Stomach (tissue), 9 donors: ENCODE data around the gene TMEM150A. TPM values are rescaled to one million over a fixed set of nuclear protein-coding genes. Genes with fewer than 3 reads are reported as not detected.
A peak's percentile ranks its signal among the peaks of the same experiment; 100 is the strongest.

ENCODE experiments used
- DNase-seq, 2 donors: peaks; one replicate each; pipeline versions ENCODE4 v3.0.0 to v3.0.0-alpha.2; 2013 to 2019
- H3K27ac ChIP-seq, 5 donors: fragments of 200-600 bp in 4 of 5; sonication (generic) in 4 of 5; one replicate each; pipeline ENCODE4 v1.5.1; 2013 to 2019; ENCODE audit warnings: mild to moderate bottlenecking in 1 of 5, moderate library complexity in 1 of 5
- H3K27me3 ChIP-seq, 3 donors: fragments of 200-600 bp; sonication (generic); one replicate each; pipeline ENCODE4 v1.5.1; 2017 to 2019; ENCODE audit warnings: mixed run types in 1 of 3
- H3K36me3 ChIP-seq, 4 donors: fragments of 200-600 bp; sonication (generic); 1 replicate in 3 of 4; 2 replicates in 1 of 4; pipeline ENCODE4 v1.5.1; 2016 to 2019
- H3K4me1 ChIP-seq, 4 donors: fragments of 200-600 bp; sonication (generic); one replicate each; pipeline ENCODE4 v1.5.1; 2016 to 2019
- H3K4me3 ChIP-seq, 4 donors: fragments of 200-600 bp; sonication (generic) in 3 of 4; one replicate each; pipeline ENCODE4 v1.5.1; 2016 to 2019; ENCODE audit warnings: mild to moderate bottlenecking in 1 of 4
- H3K9me3 ChIP-seq, 4 donors: fragments of 200-600 bp; sonication (generic); one replicate each; pipeline ENCODE4 v1.5.1; 2016 to 2019
- CTCF ChIP-seq, 7 experiments: fragments of 450-650 bp in 4 of 7; fragments of 200-600 bp in 3 of 7; sonication (generic) in 3 of 7; IDR thresholded peaks; one replicate each; pipeline ENCODE4 v1.5.1; 2016 to 2019; ENCODE audit warnings: antibody characterized with exemption in 7 of 7, control low read depth in 2 of 7, mild to moderate bottlenecking in 1 of 7
- EP300 ChIP-seq: sonication (generic); formaldehyde crosslinking; IDR thresholded peaks from one replicate; pipeline ENCODE4 v1.6.1; 2017; ENCODE audit warnings: antibody characterized with exemption
- POLR2A ChIP-seq, 4 donors: fragments of 450-650 bp; IDR thresholded peaks; one replicate each; pipeline ENCODE4 v1.6.1; 2016; ENCODE audit warnings: antibody characterized with exemption in 4 of 4, control low read depth in 2 of 4, mild to moderate bottlenecking in 1 of 4, moderate library complexity in 1 of 4
- POLR2AphosphoS5 ChIP-seq, 3 donors: sonication (generic); formaldehyde crosslinking; IDR thresholded peaks; one replicate each; pipeline ENCODE4 v1.6.1; 2016; ENCODE audit warnings: antibody characterized with exemption in 3 of 3
- WGBS, 5 donors: extraction: QIAGEN DNeasy Blood & Tissue Kit in 3 of 5; methylation state at CpG; one replicate each; pipeline versions ENCODE4 v1.1.5 to v1.1.7; 2013 to 2018; 5-methylcytosine and 5-hydroxymethylcytosine counted together
- intact Hi-C: fragments of 100-400 bp; cut with DNase I; formaldehyde crosslinking; loops from one replicate; pipeline ENCODE4 v1.15.1; 2023; ENCODE audit warnings: low total_unique reads
- polyA plus RNA-seq, 3 donors: library from polyadenylated mRNA; stranded (reverse); fragments of 200-250 nt; gene quantifications; one replicate each; pipeline ENCODE4 v1.2.3, GENCODE V29; 2013
- total RNA-seq, 5 donors: library from RNA; depleted of rRNA; stranded (reverse); fragments of >200 nt; gene quantifications; one replicate each; pipeline versions ENCODE4 v1.1.0 to v1.2.3, GENCODE V29; 2014 to 2016
- donor health status: healthy with polysubstance abuse.
- donor health status: Bipolar disorder and iron deficiency.
- donor health status: healthy.

The TMEM150A gene
- total and polyA plus RNA-seq, 8 donors: 5.0 to 62.4 (median 24.6) TPM; not detected in 1

GRCh38 chr2:85649201-85650190 lies 47.0 kb upstream of the TMEM150A start:
- WGBS, 5 donors: 80 to 91% (median 84%) methylated on average over 9 of the region's 9 CpGs
- intact Hi-C loops: no loop called here

GRCh38 chr2:85648619-85649018 lies 46.1 kb upstream of the TMEM150A start:
- WGBS, 5 donors: 52 to 69% (median 58%) methylated on average over 2 of the region's 2 CpGs
- H3K27ac ChIP-seq: peak overlapping the region in 3 of 5 donors; percentile 13 to 53 (median 48)
- TF ChIP-seq CTCF (IDR thresholded peaks at IDR 0.05) (peak in 2 of 7 experiments; percentile 10 to 17), POLR2A (IDR thresholded peaks at IDR 0.05) (no peak)
- H3K27me3 ChIP-seq: no peaks in the 10 kb centered on the region
- peaks cover 64 to 100% (median 100%) of the 10 kb centered on the region in 4 donors for H3K36me3 ChIP-seq
- H3K4me3 ChIP-seq: no peak overlapping the region
- DNase-seq: no peak
- H3K9me3 ChIP-seq: no peaks in the 10 kb centered on the region
- intact Hi-C loops: no loop called here
- H3K4me1 ChIP-seq: no peaks in the 10 kb centered on the region

More at GRCh38 chr2:85649201-85650190, 47.0 kb upstream of the TMEM150A start:
- Histone ChIP-seq H3K27me3 (no peaks in the 10 kb centered on the region), H3K4me3 (no peak overlapping the region), H3K27ac (peak overlapping the region in 3 of 5 donors; percentile 13 to 61 (median 53)), H3K36me3 (peaks cover 57 to 100% (median 97%) of the 10 kb centered on the region in 4 donors), H3K9me3 (no peaks in the 10 kb centered on the region), H3K4me1 (no peaks in the 10 kb centered on the region)
- TF ChIP-seq EP300: no peak
- no peak for TF ChIP-seq POLR2A (IDR thresholded peaks at IDR 0.05)
- TF ChIP-seq POLR2AphosphoS5 (IDR thresholded peaks at IDR 0.05): no peak
- TF ChIP-seq CTCF (IDR thresholded peaks at IDR 0.05): no peak
- no peak for DNase-seq

GRCh38 chr2:85647823-85648526 lies 45.5 kb upstream of the TMEM150A start:
- no peaks in the 10 kb centered on the region for H3K27me3 ChIP-seq
- H3K36me3 ChIP-seq: peaks cover 71 to 100% (median 100%) of the 10 kb centered on the region in 4 donors
- intact Hi-C loops: no loop called here
- H3K9me3 ChIP-seq: no peaks in the 10 kb centered on the region
- 88 to 95% (median 91%) methylated on average over 10 of the region's 10 CpGs for WGBS, 5 donors
- no peak for TF ChIP-seq POLR2A (IDR thresholded peaks at IDR 0.05)
- no peak for TF ChIP-seq POLR2AphosphoS5 (IDR thresholded peaks at IDR 0.05)
- no peak for TF ChIP-seq CTCF (IDR thresholded peaks at IDR 0.05)
- H3K4me3 ChIP-seq: no peak overlapping the region
- H3K27ac ChIP-seq: peak overlapping the region in 2 of 5 donors; percentile 48 to 53
- no peaks in the 10 kb centered on the region for H3K4me1 ChIP-seq
- DNase-seq: no peak

GRCh38 chr2:85646166-85646565 lies 43.7 kb upstream of the TMEM150A start:
- no peaks in the 10 kb centered on the region for H3K4me1 ChIP-seq

More at GRCh38 chr2:85646166-85646565, 43.7 kb upstream of the TMEM150A start:
- DNase-seq: no peak
- intact Hi-C loops: no loop called here
- Histone ChIP-seq H3K36me3 (peaks cover 89 to 100% (median 100%) of the 10 kb centered on the region in 4 donors), H3K27ac (no peak overlapping the region), H3K4me3 (no peak overlapping the region), H3K9me3 (no peaks in the 10 kb centered on the region), H3K27me3 (no peaks in the 10 kb centered on the region)
- 63 to 82% (median 71%) methylated on average over 2 of the region's 2 CpGs for WGBS, 5 donors
- TF ChIP-seq POLR2A (IDR thresholded peaks at IDR 0.05) (no peak), POLR2AphosphoS5 (IDR thresholded peaks at IDR 0.05) (no peak), EP300 (no peak), CTCF (IDR thresholded peaks at IDR 0.05) (no peak)
